ENCODE results near the gene JMJD6.
"Not testable (repeated sequence)": the region's sequence is repeated elsewhere in the genome, so short reads cannot be mapped to it uniquely, and the experiment has no call there.

The JMJD6 gene

DNA sequence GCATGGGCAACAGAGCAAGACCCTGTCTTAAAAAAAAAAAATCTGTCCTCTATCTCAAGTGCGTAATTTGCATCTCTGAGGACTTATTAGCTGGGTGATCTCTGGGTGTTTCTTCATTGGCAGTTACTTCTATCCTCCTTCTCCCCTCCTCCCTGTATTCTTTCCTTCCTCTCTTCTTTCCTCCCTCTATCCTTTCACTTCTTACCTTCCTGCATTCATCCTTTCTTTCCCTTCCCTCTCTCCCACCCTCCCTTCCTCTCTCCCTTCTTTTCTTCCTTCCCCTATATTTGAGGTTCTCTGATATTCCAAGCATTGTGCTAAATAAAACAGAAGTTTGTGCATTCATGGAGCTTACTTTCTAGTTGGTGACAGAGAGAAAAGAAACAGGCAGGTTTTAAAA is 22.3 kb upstream of the JMJD6 start:
- no peaks in the 10 kb centered on the region for H3K27me3 ChIP-seq (ENCODE audit: insufficient read depth, poor library complexity, severe bottlenecking)
- TF ChIP-seq POLR2AphosphoS5 (IDR thresholded peaks at IDR 0.05; ENCODE audit: low read depth) = no peak
- no peak for TF ChIP-seq GABPA (IDR thresholded peaks at IDR 0.05; ENCODE audit: low read depth)
- no peak for TF ChIP-seq REST (IDR thresholded peaks at IDR 0.05; ENCODE audit: insufficient replicate concordance, low read depth)
- no peak for TF ChIP-seq SPI1 (IDR thresholded peaks at IDR 0.05; ENCODE audit: borderline replicate concordance, low read depth)
- TF ChIP-seq, protein P1, sequence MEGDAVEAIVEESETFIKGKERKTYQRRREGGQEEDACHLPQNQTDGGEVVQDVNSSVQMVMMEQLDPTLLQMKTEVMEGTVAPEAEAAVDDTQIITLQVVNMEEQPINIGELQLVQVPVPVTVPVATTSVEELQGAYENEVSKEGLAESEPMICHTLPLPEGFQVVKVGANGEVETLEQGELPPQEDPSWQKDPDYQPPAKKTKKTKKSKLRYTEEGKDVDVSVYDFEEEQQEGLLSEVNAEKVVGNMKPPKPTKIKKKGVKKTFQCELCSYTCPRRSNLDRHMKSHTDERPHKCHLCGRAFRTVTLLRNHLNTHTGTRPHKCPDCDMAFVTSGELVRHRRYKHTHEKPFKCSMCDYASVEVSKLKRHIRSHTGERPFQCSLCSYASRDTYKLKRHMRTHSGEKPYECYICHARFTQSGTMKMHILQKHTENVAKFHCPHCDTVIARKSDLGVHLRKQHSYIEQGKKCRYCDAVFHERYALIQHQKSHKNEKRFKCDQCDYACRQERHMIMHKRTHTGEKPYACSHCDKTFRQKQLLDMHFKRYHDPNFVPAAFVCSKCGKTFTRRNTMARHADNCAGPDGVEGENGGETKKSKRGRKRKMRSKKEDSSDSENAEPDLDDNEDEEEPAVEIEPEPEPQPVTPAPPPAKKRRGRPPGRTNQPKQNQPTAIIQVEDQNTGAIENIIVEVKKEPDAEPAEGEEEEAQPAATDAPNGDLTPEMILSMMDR (IDR thresholded peaks at IDR 0.05; ENCODE audit: insufficient read depth, low read length) = no peak
- no peak overlapping the region for H3K27ac ChIP-seq (replicated peaks)
- no peak overlapping the region for H3K4me3 ChIP-seq (replicated peaks; ENCODE audit: insufficient read depth, low read length)
- DNase-seq (ENCODE audit: low read depth in 1 of 2, low spot score in 1 of 2) = no peak

DNA sequence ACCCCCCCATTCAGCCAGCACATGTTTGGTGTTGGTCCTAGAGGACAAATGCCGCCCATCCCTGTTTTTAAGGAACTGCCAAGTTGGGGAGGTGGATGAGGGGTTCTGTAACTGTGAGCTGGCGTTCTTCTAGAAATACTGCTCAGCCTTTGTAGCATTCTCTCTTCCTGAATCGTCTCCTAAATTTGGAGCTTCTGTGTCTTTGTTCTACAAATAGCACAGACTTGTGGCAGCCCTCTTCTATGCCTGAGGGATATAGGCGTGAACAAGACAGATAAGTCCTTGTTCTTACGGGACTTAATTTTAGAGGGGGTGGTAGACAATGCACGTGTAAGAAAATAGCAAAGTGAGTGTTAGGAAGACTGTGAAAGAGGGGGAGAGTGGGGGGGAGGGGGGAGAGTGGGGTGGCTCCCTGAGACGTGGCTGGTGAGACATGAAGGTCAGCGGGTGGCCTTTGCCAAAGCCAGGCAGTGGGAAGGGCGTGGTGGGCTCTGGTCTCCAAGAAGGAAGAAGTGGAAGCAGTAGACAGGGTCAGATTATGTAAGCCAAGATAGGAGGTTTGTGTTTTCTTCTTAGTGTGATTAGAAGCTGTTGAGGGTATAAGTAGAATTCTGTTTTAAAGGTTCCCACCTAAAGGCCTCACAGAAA is 21.4 kb upstream of the JMJD6 start:
- Histone ChIP-seq H3K4me3 (replicated peaks; ENCODE audit: insufficient read depth, low read length) (no peak overlapping the region), H3K27me3 (ENCODE audit: insufficient read depth, poor library complexity, severe bottlenecking) (no peaks in the 10 kb centered on the region), H3K27ac (replicated peaks) (no peak overlapping the region)
- TF ChIP-seq POLR2AphosphoS5 (IDR thresholded peaks at IDR 0.05; ENCODE audit: low read depth) (no peak), REST (IDR thresholded peaks at IDR 0.05; ENCODE audit: insufficient replicate concordance, low read depth) (no peak), GABPA (IDR thresholded peaks at IDR 0.05; ENCODE audit: low read depth) (no peak), SPI1 (IDR thresholded peaks at IDR 0.05; ENCODE audit: borderline replicate concordance, low read depth) (no peak)
- no peak for DNase-seq (ENCODE audit: low read depth in 1 of 2, low spot score in 1 of 2)

DNA sequence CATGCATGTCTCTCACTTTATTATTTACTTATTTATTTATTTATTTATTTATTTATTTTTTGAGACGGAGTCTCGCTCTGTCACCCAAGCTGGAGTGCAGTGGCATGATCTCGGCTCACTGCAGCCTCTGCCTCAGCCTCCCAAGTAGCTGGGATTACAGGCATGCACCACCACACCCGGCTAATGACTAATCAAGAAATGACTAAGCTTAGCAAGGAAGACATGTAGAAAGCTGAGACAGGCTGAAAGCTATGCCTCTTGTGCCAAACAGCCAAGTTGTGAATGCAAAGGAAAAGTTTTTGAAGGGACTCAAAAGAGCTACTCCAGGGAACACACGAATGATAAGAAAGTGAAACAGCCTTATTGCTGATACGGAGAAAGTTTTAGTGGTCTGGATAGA is 19.4 kb upstream of the JMJD6 start:
- H3K4me3 ChIP-seq (replicated peaks; ENCODE audit: insufficient read depth, low read length); H3K27me3 ChIP-seq (ENCODE audit: insufficient read depth, poor library complexity, severe bottlenecking); H3K27ac ChIP-seq (replicated peaks); DNase-seq (ENCODE audit: low read depth in 1 of 2, low spot score in 1 of 2): not testable (repeated sequence)

- Histone ChIP-seq H3K27ac (replicated peaks) (no peak overlapping the region), H3K27me3 (ENCODE audit: insufficient read depth, poor library complexity, severe bottlenecking) (no peaks in the 10 kb centered on the region), H3K4me3 (replicated peaks; ENCODE audit: insufficient read depth, low read length) (no peak overlapping the region)
- no peak for TF ChIP-seq GABPA (IDR thresholded peaks at IDR 0.05; ENCODE audit: low read depth)
- no peak for TF ChIP-seq POLR2AphosphoS5 (IDR thresholded peaks at IDR 0.05; ENCODE audit: low read depth)
- TF ChIP-seq, protein P1 (IDR thresholded peaks at IDR 0.05; ENCODE audit: insufficient read depth, low read length) = no peak
- no peak for TF ChIP-seq SPI1 (IDR thresholded peaks at IDR 0.05; ENCODE audit: borderline replicate concordance, low read depth)
- no peak for TF ChIP-seq REST (IDR thresholded peaks at IDR 0.05; ENCODE audit: insufficient replicate concordance, low read depth)
- no peak for DNase-seq (ENCODE audit: low read depth in 1 of 2, low spot score in 1 of 2)
Observed at GRCh38 chr17:76744747-76745146, 18.3 kb upstream of the JMJD6 start.

Measured in HL-60 (cell line).